IPS-20b (cell line): ENCODE results near the gene FAM32A.

Experiments
- H3K27ac ChIP-seq: one replicate; pipeline ENCODE4 v1.5.1; 2013; ENCODE audit warnings: low read length
- H3K27me3 ChIP-seq: 2 replicates; pipeline ENCODE4 v1.6.1; 2013; ENCODE audit warnings: mild to moderate bottlenecking, low read length, inconsistent platforms; ENCODE audit not compliant: insufficient read depth
- H3K36me3 ChIP-seq: 2 replicates; pipeline ENCODE4 v1.6.1; 2013; ENCODE audit warnings: low read depth, mild to moderate bottlenecking, inconsistent platforms, low read length, moderate library complexity; ENCODE audit not compliant: insufficient read depth
- H3K4me1 ChIP-seq: 2 replicates; pipeline ENCODE4 v1.6.1; 2013; ENCODE audit warnings: mild to moderate bottlenecking, control low read depth, inconsistent platforms, low read length, moderate library complexity; ENCODE audit not compliant: insufficient read depth
- H3K4me3 ChIP-seq: 2 replicates; pipeline ENCODE4 v1.5.1; 2013; ENCODE audit warnings: mild to moderate bottlenecking, low read length, inconsistent platforms
- H3K9ac ChIP-seq: 2 replicates; pipeline ENCODE4 v1.6.1; 2013; ENCODE audit warnings: low read depth, mild to moderate bottlenecking, inconsistent platforms, low read length, moderate library complexity
- H3K9me3 ChIP-seq: 2 replicates; pipeline ENCODE4 v1.6.1; 2013; ENCODE audit warnings: mild to moderate bottlenecking, low read depth, low read length, inconsistent platforms; ENCODE audit not compliant: insufficient read depth

FAM32A gene

DNA sequence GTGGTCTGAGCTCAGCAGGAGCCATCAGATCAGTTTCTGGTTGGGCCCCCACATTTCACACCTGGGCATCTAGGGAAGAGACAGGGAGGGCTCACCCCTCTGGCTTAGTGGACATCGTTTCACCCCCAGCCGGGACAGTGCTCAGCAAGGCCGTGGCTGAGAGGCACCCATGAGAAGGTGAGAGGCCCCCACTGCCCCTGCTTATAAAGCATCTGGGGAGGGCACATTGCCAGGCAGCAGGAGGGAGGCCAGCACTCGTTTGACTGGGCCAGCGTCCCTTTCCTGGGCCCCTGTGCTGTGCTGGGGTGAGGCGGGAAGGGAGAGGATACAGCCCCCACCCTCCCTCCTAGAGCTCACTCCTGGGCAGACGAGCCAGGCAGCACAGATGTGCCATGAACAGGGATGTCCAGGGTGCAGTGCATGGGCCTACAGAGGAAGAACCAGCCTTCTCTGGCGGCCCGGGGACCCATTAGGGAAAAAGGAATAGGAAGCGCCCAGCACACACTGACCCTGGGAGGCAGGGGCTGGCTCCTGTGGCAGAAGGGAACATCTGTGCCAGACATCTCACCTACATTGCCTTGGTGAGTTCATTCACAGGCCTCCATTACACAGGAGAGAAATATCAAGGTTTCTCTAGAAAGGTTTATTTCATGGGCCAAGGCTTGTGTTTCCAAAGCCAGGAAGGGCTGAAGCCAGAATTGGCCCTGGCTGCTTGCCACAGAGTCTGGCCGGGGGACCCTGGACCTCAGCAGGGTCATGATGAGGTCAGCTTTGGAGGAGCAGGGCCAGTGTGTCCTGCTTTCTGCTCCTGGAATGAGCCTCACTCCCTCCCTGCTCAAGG lies 20.2 kb downstream of the FAM32A start:
- Histone ChIP-seq H3K27ac (no peak overlapping the region), H3K27me3 (no peaks in the 10 kb centered on the region), H3K9ac (no peak overlapping the region), H3K36me3 (peaks cover 32% of the 10 kb centered on the region), H3K4me1 (no peaks in the 10 kb centered on the region), H3K4me3 (no peak overlapping the region), H3K9me3 (no peaks in the 10 kb centered on the region)

DNA sequence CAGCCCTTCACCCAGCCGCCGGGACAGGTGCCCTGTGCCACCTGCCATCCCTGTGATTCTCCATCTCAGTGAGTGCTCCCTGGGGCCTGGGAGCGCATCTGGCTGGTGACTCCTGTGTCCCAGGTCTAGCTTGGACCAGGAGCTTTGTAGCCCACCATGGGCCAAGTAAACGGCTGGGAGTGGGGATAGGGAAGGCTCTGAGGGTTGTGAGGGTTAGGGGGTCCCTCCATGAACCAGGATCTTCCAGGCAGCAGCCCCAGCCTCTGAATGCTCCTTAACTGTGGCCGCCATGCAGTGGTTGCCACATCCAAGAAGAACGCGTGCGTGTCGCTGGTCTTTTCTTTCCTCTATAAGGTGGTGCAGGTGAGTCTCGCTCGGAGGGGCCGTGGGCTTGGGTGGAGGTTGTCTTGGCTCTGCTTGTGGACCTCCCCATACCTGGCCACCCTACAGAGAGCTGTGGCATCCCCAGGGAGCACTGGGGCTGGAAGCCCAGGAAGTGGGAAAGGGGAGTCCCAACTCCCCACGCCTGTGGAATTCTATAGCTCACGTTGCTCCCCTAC lies 20.9 kb downstream of the FAM32A start:
- Histone ChIP-seq H3K27ac (no peak overlapping the region), H3K27me3 (no peaks in the 10 kb centered on the region), H3K4me3 (no peak overlapping the region), H3K4me1 (no peaks in the 10 kb centered on the region), H3K9me3 (no peaks in the 10 kb centered on the region), H3K36me3 (peaks cover 32% of the 10 kb centered on the region), H3K9ac (no peak overlapping the region)

DNA sequence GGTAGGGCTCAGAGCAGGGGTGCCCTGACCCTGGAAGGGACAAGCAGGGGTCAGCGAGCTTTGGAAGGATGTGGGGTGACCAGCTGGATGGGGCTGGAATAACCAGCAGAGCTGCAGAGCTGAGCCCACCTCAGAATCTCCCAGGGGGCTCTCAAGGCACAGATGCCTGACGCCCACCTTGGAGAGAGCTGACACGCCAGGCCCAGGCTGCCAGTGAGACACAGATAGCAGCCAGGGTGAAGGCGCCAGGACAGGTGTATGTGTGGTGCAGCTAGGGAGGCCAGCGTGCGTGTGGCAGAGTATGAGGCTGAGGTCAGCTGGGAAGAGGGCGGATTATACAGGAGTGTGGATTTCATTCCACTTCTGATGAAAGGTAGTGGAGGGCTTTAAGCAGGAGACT lies 21.4 kb downstream of the FAM32A start:
- no peak overlapping the region for H3K4me3 ChIP-seq
- H3K4me1 ChIP-seq: no peaks in the 10 kb centered on the region
- H3K9me3 ChIP-seq: no peaks in the 10 kb centered on the region
- no peaks in the 10 kb centered on the region for H3K27me3 ChIP-seq
- H3K27ac ChIP-seq: no peak overlapping the region
- H3K9ac ChIP-seq: no peak overlapping the region
- H3K36me3 ChIP-seq: peaks cover 32% of the 10 kb centered on the region

DNA sequence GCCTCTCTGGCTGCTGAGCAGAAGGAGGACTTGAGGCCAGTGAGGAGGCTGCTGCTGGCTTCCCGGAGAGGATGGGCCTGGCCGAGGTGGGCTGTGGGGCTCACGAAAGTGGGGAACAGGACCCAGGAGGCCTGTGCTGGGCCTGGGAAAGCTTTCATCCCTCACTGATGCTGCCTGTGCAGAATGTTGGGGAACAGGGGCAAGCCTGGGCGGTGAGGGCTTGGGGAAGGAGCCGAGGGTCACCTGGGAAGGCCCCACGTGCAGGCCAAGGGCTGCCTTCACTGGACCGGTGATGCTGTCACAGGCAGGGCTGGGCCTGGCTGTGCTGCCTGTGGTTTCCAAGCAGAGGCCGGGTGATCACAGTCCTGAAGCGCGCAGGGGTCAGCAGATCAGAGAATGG lies 21.9 kb downstream of the FAM32A start:
- Histone ChIP-seq H3K9me3 (no peaks in the 10 kb centered on the region), H3K4me1 (no peaks in the 10 kb centered on the region), H3K27ac (no peak overlapping the region), H3K27me3 (no peaks in the 10 kb centered on the region), H3K9ac (no peak overlapping the region), H3K36me3 (peaks cover 32% of the 10 kb centered on the region), H3K4me3 (no peak overlapping the region)

DNA sequence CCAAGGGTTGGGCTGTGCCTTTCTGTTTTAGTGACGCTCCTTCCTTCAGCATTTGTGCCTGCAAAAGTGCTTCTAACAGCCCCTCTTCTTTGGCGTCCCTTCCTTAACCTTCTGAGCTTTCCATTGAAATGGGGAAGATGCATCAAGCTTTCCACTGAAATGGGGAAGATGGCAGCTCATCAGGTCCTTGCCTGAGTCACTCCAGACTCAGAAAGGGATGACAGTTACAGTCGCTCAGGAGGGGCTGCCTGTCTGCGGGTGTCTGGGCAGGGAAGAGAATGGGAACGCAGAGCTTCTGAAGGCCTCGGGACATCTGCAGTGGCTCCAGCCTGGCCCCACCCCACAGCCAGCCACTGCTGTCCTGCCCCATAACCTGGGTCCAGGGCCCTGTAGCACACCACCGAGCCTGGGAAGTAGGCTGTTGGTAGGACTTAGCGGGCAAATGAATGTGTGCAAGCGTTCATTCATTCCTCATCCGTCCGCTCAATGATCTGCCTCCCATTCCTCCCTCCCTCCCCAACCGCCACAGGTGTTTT lies 22.3 kb downstream of the FAM32A start:
- H3K27ac ChIP-seq: no peak overlapping the region
- H3K36me3 ChIP-seq: peaks cover 32% of the 10 kb centered on the region

DNA sequence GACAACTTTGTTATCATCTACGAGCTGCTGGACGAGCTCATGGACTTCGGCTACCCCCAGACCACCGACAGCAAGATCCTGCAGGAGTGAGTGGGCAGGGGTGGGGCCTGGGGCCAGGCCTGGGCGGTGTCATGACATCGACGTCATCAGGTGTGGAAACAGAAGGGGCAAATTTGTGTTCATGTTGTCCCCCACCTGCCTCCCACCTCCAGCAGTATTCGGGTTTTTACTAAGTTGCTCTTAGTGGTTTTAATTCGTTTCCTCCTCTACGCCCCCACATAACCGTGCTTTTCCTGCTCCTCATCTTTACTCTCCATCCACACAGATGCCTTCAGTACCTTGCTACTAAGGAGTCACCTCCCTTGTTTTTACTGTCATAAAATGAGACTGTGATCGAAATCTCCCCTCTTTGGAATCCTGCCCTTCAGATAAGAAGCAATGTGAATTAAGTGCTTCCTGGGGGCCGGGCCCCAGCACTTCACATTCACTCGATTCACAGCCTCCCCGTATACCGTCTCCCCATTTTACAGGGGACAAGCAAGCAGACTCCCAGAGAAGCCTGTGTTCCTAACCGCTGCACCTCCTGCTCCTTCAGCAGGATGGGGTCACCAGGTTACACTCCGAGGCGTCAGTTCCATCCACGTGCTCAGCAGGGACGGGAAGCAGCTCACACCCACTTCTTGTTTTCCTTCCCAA lies 23.0 kb downstream of the FAM32A start:
- Histone ChIP-seq H3K36me3 (peaks cover 28% of the 10 kb centered on the region), H3K4me1 (no peaks in the 10 kb centered on the region), H3K4me3 (no peak overlapping the region), H3K9ac (no peak overlapping the region), H3K9me3 (no peaks in the 10 kb centered on the region), H3K27ac (no peak overlapping the region), H3K27me3 (no peaks in the 10 kb centered on the region)

More for the DNA sequence above, 22.3 kb downstream of the FAM32A start:
- no peak overlapping the region for H3K4me3 ChIP-seq
- H3K9ac ChIP-seq: no peak overlapping the region
- H3K27me3 ChIP-seq: no peaks in the 10 kb centered on the region
- H3K9me3 ChIP-seq: no peaks in the 10 kb centered on the region
- H3K4me1 ChIP-seq: no peaks in the 10 kb centered on the region

DNA sequence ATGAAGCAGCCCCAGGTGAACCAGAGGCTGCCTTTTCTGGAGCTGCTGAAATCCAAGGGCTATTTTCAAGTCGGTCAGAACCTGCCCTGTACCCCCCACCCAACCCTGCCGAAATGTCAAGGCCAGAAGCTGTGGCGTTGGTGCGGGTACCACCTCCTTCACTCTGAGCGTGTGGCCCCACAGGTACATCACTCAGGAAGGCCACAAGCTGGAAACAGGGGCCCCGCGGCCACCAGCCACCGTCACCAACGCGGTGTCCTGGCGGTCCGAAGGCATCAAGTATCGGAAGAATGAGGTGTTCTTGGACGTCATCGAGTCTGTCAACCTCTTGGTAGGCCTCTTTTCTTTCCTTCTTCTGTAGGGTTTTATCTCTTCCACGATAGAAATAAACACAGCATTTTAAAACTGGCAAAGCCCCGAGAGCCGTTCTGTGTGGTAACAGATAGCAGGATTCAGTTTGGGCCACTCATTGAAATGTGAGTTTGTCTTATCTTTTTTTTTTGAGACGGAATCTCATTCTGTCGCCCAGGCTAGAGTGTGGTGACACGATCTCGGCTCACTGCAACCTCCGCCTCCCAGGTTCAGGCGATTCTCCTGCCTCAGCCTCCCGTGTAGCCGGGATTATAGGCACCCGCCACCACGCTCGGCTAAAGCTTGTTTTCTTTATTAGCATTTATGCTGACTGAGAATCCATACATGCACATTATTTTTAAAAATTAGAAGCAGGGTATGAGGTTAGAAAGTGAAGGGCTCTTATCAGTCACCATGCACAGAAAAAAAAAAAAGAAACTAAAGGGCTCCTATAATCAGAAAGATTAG lies 23.8 kb downstream of the FAM32A start:
- Histone ChIP-seq H3K36me3 (peaks cover 23% of the 10 kb centered on the region), H3K27me3 (no peaks in the 10 kb centered on the region), H3K4me1 (no peaks in the 10 kb centered on the region), H3K27ac (no peak overlapping the region), H3K9me3 (no peaks in the 10 kb centered on the region), H3K9ac (no peak overlapping the region), H3K4me3 (no peak overlapping the region)

DNA sequence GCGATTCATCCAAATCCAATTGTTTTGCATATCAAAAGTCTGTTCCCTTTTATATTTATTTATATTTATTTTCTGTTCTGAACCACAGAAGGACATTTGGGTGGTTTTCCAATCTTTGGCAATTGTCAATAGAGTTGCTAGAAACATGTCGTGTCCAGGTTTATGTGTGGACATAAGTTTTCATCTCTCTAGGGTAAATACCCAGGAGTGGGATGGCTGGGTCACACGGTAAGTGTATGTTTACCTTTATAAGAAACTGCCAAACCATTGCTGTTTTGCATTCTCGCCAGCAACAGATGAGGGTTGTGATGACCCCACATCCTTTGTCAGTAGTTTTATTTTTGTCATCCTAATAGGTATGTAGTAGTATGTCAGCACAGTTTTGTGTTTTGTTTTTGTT lies 25.0 kb downstream of the FAM32A start:
- peaks cover 23% of the 10 kb centered on the region for H3K36me3 ChIP-seq
- no peaks in the 10 kb centered on the region for H3K9me3 ChIP-seq
- H3K27me3 ChIP-seq: no peaks in the 10 kb centered on the region
- H3K9ac ChIP-seq: no peak overlapping the region
- H3K4me3 ChIP-seq: no peak overlapping the region
- H3K27ac ChIP-seq: no peak overlapping the region
- no peaks in the 10 kb centered on the region for H3K4me1 ChIP-seq

DNA sequence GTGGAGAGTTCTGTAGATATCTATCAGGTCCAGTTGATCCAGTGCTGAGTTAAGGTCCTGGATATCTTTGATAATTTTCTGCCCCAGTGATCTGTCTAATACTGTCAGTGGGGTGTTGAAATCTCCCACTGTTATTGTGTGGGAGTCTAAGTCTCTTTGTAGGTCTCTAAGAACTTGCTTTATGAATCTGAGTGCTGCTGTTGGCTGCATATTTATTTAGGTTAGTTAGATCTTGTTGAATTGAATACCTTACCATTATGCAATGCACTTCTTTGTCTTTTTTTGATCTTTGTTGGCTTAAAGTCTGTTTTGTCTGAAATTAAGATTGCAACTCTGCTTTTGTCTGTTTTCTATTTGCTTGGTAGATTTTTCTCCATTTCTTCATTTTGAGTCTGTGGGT lies 27.9 kb downstream of the FAM32A start:
- no peak overlapping the region for H3K4me3 ChIP-seq
- H3K36me3 ChIP-seq: peaks cover 18% of the 10 kb centered on the region
- no peaks in the 10 kb centered on the region for H3K4me1 ChIP-seq

DNA sequence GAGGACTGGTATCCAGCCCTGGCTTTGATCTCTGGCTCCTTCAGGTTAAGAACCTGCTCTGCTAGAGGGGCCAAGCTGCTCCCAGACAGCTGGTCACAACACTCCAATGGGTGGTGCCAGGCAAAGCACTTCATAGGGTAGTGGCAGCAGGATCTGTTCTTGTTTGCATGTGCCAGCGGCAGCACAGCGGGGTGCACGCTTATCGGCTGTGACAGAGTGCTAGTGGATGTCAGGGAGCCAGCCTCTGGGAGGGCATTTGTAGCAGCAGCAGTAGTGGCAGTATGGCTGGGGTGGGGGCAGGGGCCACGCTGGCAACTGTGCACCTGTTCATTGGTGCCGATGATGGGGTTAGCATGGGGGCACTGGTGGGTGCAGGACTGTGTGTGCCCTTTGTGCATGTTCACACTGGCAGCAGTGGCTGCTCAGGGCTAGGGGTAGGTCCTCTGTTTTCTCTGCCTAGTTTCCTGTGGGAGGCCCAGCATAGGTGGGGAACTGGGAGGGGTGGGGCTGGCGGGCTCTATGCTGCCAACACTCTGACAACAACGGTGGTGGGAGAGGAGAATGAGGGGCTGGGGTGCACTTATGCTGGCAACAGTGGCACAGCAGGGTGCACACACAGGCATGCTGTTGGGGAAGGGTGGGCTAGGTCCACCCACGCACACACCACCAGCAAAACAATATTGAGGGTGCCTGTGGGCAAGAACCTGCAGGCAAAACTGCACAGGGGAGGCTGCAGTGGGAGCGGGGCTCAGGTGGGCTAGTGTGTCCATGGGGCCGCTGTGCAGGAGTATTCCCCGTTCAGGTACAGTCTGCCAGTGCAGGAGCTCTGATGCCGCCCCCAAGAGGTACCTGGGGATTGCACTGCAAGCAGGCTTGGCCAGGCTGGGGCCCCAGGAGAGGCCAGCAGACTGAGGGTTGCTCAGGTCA lies 31.8 kb downstream of the FAM32A start:
- H3K27me3 ChIP-seq: no peaks in the 10 kb centered on the region
- no peak overlapping the region for H3K27ac ChIP-seq
- H3K9me3 ChIP-seq: peaks cover 24% of the 10 kb centered on the region
- peaks cover 19% of the 10 kb centered on the region for H3K36me3 ChIP-seq
- H3K4me3 ChIP-seq: no peak overlapping the region
- H3K4me1 ChIP-seq: no peaks in the 10 kb centered on the region
- H3K9ac ChIP-seq: no peak overlapping the region

More for the DNA sequence above, 27.9 kb downstream of the FAM32A start:
- H3K27ac ChIP-seq: no peak overlapping the region
- H3K9ac ChIP-seq: no peak overlapping the region
- H3K27me3 ChIP-seq: no peaks in the 10 kb centered on the region
- H3K9me3 ChIP-seq: no peaks in the 10 kb centered on the region
